Kidney tubule cell (primary cell): ENCODE data around the gene SPTLC2.
"Not testable (repeated sequence)": the region's sequence is repeated elsewhere in the genome, so short reads cannot be mapped to it uniquely, and the experiment has no call there.

Experiments
- DNase-seq: peaks from one replicate; pipeline ENCODE4 v3.0.0-alpha.2; 2018; ENCODE audit warnings: low spot score

Gene SPTLC2

DNA sequence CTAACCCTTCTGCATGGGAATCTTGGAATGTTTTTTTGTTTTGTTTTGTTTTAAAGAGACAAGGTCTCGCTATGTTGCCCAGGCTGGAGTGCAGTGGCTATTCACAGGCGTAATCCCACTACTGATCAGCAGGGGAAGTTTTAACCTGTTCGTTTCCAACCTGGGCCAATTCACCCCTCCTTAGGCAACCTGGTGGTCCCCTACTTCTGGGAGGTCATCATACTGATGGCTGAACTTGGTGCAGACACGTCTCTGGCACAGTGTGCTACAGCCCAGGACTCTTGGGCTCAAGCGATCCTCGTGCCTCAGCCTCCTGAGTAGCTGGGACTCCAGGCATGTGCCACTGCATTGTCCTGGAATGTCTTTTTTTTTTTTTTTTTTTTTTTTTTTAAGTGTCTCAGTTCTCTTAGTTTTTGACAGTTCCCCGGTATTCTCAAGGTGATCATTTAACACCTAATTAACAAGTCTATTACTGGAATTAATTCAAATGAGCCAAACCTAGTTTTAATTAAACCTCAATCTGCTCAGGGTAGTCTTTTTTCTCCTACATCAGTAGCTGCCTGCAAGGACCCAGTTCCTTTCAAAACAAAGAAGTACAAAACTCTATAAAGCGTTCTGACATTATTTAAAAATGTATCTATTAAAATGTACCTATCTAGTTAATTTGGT lies 68.8 kb downstream of the SPTLC2 start:
- DNase-seq, result no peak

DNA sequence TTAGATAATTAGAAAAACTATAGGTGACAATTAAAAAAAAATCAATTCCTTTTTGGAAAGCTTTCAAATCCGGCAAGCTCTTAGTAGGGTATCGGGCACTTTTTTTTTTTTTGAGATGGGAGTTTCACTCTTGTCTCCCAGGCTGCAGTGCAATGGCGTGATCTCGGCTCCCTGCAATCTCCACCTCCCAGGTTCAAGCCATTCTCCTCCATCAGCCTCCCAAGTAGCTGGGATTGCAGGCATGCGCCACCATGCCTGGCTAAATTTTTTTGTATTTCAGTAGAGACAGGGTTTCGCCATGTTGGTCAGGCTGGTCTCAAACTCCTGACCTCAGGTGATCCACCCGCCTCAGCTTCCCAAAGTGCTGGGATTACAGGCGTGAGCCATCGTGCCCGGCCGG lies 71.3 kb downstream of the SPTLC2 start:
- DNase-seq, result not testable (repeated sequence)

DNA sequence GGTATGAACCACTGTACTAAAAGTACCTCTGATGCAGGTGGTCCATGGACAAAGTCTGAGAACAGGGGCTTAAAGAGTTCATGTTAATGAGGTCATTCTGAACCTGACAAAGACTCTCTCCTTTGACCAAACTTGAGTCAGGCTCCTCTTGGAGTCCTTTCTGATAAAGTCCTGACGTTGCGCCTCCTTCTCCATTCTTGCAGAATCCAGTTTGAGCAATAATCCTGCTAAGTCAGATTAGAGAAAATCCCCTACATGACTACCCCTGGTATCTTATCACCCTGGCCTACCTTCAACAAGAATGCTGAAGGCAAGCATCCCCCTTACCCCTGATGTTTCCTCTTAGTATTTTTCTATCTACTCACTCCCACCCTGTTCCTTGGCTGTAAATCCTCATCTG lies 71.9 kb downstream of the SPTLC2 start:
- DNase-seq, result no peak

DNA sequence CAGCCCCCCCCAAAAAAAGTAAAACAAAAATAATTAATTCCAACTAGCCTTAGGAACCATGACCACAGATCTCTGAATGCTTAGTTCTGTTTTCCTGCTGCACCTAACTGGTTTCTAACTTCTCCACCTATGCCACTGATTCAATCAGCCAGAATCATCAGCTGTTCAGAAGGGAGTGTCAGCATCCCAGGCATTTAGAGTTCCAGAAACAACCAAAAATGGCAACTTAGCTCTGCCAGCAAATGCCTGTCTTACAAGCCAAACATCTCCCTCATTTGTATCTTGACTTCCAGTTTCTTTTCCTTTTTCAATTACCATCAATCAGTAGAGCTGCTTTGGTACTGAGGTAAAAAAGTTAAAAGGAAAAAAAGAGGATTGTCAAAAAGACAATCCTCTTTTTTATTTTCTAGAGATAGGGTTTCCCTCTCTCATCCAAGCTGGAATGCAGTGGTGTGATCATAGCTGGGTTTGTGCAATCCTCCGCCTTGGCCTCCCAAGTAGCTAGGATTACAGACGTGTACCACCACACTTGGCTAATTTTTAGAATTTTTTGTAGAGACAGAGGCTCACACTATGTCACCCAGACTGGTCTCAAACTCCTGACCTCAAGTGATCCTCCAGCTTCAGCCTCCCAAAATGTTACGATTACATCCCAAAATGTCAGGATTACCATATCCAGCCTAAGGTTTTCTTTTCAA lies 72.7 kb downstream of the SPTLC2 start:
- no peak for DNase-seq

DNA sequence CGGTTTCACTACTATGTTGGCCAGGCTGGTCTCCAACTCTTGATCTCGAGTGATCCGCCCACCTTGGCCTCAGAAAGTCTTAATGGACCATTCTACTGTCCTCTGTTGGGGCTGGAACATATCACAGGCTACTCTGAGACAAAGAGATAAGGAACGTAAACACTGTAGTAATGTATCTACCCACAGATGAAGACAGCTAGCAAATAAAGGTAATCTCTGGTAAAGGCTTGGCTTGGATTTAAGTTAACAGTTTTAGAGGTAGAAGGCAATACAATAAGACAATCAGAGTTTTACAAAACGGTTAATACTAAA lies 73.2 kb downstream of the SPTLC2 start:
- DNase-seq, result no peak

DNA sequence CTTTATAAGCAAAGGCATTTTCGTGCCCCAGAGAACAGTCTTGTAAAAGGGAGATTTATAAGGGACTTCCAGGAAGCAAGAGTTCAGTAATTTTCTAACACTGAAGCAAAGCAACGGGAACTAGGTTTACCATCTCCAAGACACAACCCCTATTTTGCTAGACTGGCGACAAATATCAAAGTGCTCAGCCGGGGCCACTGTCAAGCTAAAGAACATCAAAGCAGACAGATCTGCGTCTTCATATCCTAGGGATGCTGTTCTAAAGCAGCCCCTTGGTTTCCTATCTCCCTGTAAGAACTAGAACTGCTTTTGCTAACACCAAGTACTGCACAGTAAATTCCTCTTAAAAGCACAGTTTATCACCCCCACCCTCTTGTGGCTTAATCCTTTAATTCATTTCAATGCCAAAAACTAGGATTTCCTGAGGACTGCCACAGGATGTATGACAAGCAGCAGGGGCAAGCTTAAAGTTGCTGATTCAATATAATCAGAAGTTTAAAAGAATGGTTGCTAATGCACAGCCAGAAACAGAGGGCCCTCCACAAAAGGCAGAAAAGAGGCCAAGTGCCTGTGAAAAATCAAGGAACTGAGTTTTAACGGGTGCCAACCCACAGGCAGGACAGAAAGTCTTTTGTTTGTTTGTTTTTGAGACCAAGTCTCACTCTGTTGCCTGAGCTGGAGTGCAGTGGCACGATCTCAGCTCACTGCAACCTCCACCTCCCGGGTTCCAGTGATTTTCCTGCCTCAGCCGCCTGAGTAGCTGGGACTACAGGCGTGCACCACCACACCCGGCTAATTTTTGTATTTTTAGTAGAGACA lies 73.8 kb downstream of the SPTLC2 start:
- no peak for DNase-seq

DNA sequence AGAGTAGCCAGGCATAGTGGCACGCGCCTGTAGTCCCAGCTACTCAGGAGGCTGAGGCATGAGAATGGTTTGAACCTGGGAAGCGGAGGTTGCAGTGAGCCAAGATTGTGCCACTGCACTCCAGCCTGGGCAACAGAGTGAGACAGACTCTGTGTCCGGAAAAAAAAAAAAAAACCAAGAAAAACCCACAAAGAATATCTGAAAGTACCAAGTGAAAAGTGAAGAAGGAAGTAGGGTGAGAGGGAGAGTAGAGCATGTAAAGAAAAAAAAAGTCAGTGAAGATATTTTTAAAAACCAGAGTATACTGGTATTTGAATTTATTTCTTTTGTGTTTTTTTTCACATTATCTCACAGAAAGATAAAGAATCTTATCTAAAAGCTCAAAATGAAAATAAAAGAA lies 74.5 kb downstream of the SPTLC2 start:
- no peak for DNase-seq

DNA sequence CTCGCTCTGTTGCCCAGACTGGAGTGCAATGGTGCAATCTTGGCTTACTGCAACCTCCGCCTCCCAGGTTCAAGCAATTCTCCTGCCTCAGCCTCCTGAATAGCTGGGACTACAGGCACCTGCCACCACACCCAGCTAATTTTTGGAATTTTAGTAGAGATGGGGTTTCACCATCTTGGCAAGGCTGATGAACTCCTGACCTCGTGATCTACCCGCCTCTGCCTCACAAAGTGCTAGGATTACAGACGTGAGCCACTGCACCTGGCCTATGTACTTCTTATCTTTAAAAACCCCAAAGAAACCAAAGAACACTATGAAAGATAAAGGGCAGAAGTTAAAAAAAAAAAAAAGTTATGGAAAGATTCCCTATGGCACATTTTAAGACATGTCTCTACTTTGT lies 79.5 kb downstream of the SPTLC2 start:
- DNase-seq, result not testable (repeated sequence)

DNA sequence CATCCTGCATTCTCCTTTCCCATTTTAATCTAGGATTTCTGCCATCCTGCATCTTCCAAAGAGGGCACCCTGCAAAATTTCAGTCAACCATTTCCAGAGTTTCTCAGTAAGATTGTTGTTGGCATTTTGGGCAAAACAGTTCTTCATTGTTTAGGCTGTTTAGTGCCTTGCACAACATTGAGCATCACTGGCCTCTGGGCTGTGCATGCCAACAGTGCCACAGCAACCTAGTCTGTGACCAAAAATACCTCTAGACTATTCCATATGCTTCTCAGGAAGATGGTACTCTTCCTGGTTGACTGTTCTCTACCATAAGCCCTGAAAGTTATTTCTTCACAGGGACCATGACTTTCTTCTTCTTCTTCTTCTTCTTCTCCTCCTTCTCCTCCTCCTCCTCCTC lies 85.4 kb downstream of the SPTLC2 start:
- no peak for DNase-seq

DNA sequence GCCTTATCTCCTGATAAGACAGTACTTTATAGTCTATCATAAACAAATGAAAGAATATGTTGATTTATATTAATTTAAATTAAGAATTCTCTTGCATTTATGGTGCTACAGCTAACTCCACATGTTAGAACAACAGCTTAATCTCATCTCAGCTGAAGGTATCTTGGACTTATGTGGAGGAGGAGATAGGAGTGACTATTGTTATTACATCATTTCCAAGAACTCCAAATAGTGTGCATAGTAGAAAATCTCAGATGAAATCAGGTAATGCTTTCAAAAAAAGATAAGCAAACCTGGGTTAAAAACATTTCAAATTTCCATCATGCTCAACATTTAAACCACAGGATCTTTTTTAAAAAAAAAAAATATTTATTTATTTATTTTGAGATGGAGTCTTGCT lies 86.5 kb downstream of the SPTLC2 start:
- DNase-seq, result no peak

DNA sequence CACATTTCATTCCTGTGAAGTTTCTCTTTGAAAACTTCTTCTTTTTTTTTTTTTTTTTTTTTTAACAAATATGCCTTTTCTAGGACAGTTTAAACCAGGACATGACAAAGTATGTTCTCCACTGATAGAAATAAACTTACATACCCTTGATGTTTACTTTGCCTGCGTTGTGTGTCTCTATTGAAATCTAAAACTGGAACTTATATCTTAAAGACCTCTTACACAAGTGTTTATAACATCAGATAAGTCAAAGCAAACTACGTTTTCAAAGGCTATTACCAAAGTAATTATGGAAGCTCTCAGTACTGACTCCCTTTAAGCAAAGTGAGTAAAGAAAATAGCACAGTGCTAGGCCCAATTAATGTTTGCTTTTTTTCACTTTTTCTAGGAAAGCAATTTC lies 87.2 kb downstream of the SPTLC2 start:
- no peak for DNase-seq

DNA sequence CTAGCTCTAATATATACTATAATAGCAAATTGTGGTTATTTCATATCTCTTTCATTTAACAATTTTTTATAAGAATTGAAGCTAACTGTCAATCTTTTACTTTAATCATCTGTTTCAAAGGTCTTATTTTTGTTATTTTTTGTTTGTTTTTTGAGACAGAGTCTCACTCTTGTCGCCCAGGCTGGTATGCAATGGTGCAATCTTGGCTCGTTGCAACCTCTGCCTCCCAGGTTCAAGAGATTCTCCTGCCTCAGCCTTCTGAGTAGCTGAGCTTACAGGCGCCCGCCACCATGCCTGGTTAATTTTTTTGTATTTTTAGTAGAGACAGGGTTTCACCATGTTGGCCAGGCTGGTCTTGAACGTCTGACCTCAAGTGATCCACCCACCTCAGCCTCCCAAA lies 87.7 kb downstream of the SPTLC2 start:
- not testable (repeated sequence) for DNase-seq

DNA sequence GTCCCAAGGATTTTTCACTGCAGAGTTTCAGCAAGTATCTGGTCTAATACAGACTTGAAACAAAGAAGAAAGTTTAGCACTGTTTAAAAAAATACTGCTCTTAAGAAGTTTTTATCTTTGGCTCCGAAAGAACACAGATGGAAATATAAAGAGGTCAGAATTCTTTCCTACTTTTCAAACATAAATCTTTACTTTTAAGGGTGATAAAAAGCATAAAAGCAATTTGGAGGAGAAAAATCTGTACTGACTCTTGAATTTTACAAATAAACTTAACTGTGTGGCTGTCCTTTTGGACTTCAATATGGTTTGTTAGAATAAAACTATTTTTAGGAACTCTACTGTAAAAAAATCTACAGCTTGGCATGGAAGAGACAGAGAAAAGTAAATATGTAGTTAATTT lies 90.2 kb downstream of the SPTLC2 start:
- DNase-seq, result no peak

DNA sequence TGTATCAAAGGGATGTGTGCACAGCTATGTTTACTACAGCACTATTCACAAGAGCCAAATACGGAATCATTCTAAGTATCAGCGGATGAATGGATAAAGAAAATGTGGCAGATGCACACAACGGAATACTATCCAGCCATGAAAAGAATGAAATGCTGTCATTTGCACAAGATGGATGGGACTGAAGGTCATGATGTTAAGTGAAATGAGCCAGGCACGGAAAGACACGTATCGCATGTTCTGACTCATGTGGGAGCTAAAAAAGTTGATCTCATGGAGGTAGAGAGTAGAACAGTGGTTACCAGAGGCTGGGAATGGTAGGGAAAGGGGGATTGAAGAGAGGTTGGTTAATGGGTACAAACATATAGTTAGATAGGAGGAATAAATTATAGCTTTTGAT lies 91.9 kb downstream of the SPTLC2 start:
- no peak for DNase-seq

DNA sequence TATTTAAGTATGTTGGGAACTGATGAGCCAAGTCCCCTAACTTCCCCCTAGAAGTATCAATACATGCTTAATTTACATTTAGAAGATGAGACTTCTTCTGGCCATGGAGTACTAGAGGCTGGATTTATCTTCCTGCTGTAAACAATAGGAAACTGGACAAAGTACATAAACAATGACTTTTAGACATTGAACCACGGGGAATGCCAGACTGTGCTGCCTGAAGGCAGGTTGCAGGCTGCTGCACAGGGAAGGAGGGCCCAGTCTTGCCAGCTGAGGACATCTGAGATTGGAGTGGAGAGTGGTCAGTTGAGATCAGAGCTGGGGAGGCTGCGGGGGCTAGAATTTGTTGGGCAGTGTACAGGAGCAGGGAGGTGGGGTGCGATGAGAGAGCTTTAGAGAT lies 93.3 kb downstream of the SPTLC2 start:
- DNase-seq, result no peak

DNA sequence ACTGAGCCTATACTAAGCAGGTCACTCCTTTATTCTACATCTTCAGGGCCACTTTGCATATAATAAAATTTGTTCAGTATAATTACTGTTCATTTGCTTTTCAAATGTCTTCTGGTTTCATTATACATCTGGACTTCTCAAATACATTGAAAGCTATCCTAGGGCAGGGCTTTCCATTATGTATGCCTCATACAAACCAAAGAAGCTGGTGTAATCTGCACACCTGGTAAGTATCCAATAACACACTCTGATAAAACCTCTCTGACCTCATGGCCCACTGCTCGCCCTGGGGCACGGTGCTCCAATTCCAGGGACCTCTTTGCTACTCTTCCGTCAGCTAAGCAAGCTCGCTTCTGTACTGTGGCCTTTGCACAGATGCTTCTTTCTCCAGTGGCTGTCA lies 95.9 kb downstream of the SPTLC2 start:
- DNase-seq, result no peak

DNA sequence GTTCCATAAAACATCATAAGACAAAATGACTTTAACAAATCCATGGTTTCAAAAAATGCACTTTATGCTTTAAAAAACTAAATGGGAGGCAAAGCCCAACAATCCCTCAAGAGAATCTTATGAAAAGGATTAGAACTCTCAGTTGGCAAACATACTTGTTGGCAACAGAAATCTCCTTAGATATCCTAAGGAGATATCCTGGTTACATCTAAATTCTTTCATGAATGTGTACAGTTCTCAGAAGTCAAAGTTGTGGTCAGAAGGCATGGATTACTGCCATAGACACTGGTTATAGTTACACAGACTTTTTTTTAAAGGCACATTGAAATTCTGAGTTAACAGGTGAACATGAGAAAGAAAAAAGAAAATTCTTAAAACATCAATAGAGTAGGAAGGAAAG lies 100.3 kb downstream of the SPTLC2 start:
- DNase-seq, result no peak

DNA sequence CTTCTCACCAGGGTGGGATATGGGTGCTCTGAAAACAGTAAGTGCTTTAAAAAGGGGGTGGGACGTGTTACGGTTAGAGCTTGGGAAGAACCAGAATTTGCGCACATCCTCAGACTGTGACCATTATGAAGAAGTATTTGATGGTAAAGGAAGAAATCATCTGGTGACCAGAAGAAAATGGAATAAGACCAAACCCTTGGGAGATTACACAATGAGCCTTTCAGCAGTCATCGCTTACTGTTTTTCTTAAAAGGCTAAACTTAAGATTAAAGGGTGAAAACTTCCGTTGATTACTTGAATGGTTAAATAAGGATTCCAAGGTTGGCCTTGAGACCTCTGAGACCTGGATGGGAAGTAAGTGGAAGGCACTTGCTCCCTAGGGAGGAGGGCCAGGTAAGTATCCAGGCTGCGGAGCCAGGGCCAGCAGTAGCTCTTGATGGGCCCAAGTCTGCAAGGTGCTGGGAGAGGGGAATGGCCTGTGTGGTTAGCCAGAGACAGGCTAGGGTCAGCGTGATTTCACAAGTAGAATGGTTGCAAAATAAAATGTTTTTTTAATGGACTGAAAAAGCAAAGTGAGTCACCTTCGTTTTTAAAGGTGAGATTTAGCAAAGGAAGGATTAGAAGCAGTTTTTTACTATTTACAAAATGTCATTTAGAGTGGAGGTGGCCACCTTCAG lies 104.8 kb downstream of the SPTLC2 start:
- no peak for DNase-seq

DNA sequence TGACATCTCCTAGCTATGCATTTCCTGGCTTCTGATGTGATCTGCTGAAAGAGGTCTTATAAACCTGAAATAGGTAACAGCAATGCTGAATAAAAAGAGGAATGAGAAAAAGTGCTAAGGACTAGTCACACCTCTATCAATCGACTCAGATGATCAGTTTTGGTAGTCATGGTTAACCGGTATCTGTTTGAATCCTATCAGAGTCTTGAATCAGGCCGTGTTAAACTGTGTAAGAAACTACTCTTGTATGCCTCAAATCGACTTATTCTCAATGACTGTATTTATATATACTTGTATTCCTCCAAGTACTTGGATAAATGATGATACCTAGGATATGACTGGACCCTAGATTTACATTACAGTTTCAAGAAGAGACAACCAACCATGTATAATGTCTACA lies 107.1 kb downstream of the SPTLC2 start:
- DNase-seq, result no peak

DNA sequence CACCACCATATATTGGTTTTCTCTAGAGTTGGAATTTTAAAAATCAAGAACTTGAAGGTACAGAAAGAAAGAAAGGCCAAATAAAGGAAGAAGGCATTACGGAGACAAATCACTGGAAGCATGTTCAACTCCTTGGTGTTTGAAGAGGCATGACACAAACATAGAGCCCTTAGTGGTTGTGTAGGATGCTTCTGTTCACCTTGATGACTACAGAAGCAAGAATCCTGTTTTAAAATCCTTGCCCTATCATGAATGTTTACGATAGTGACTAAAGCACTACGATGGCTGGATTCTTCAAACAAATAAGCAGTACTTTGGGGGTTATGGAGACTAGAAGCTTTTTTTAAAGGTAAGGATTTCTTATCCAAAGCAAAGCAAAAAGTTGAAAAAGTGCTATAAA lies 107.6 kb downstream of the SPTLC2 start:
- peak; percentile 33 for DNase-seq

DNA sequence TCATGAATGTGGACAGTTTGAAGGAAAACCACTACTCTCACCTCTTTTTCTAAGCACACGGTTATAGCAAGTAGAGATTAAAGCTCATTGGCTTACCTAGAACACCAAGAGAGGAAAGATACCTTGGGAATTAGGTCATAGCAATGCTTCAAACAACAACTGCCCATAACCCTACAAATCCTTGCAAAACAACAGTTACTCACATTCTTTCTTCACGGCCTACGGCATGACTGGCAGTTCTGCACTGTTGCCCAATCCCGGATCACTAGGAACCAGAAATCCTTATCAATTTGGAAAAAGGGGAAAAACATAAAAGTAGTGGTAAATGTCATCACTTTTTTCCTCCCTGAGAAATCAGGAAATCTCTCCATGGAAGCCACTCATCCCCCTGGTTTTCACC lies 108.2 kb downstream of the SPTLC2 start:
- DNase-seq, result peak; percentile 82

DNA sequence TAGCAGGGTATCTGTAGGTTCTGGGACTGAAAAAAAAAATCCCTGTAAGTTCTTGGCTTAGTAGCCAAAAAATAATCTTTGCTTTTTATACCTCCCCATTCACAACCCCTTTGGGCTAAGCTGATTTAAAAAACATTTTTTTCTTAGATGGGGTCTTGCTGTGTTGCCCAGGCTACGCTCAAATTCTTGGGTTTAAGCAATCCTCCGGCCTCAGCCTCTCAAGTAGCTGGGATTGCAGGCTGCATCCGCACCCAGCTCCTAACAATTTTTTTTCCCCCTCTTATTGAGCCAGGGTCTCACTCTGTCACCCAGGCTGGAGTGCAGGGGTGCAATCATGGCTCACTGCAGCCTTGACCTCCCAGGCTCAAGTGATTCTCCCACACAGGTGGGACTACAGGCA lies 108.7 kb downstream of the SPTLC2 start:
- no peak for DNase-seq

DNA sequence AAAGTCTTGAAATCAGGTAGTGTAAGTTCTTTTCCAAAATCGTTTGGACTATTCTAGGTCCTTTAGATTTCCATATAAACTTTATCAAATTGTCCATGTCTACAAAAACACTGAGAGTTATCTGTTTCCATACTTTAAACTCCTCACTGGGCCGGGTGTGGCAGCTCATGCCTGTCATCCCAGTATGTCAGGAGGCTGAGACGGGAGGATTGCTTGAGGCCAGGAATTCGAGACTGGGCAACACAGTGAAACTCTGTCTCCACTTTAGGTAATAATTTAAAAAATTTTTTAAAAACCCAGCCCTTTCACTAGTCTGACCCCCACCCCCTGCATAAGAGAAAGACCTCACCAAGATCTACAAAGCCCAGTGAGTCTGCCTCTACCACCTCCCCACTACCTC lies 111.4 kb downstream of the SPTLC2 start:
- no peak for DNase-seq
